Measurements from ENCODE around the gene ATXN7L1.

GRCh38 chr7:105885387-105886111 is 9.2 kb upstream of the ATXN7L1 start:
- TF ChIP-seq GATA2 (IDR thresholded peaks at IDR 0.05; ENCODE audit: low read depth, low read length), result no peak
- TF ChIP-seq GATA3 (IDR thresholded peaks at IDR 0.05; ENCODE audit: low read depth, low read length), result no peak

Measured in SH-SY5Y (cell line).